NCI-H748 (cell line): ENCODE measurements around the gene TEX13A.

Experiments used
- DNase-seq: peaks from one replicate; lab custom pipeline; 2025; ENCODE audit not compliant: unreplicated experiment; lab: John Stamatoyannopoulos, UW

TEX13A gene

GRCh38 chrX:105179644-105180043, 40.9 kb downstream of the TEX13A start:
- no peak for DNase-seq

GRCh38 chrX:105173071-105173470, 47.4 kb downstream of the TEX13A start:
- no peak for DNase-seq
